ENCODE results near the gene RAET1E. TPM values are rescaled to one million over a fixed set of nuclear protein-coding genes. Genes with fewer than 3 reads are reported as not detected.
A peak's percentile ranks its signal among the peaks of the same experiment; 100 is the strongest.

Gene RAET1E
- total RNA-seq, 1 donor: not detected

DNA sequence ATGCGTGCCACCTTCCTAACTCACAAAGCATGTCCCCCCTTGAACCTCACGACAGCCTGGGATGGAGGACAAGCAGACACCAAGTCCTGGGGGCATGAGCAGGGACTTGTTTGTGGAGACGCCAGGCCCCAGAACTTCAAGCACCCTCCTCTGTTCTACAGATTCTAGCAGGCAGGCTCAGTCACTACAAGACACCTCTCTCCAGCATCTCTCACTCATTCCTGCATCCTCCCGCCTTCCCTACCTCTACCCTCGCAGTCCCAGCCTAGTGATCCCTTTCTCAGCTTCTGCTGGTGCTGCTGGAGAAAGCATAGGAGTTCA, 37.4 kb downstream of the RAET1E start:
- no peak for TF ChIP-seq CTCF (IDR thresholded peaks at IDR 0.05; ENCODE audit: insufficient read depth, low read depth, low read length)
- DNase-seq (ENCODE audit: low read depth): no peak
- no peak overlapping the region for H3K4me3 ChIP-seq (ENCODE audit: low read depth, low read length)

DNA sequence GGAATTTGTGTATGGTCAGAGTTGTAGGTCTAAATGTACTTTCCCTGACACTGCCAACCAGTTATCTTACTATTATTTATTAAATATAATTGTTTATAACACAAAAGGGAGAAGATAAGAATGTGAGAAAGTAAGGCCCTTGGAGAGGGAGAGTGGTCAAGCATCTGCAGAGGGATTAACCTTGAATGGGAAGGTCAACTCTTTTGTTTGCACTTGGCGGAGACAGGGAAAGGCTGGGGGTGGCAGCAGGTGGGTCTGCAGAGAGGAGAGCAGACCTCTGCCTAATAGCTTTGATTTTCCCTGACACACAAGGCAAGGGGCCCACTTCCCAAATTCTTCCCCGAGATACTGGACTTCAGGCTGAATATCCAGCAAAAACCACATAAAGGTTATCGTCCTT, 38.0 kb downstream of the RAET1E start:
- H3K4me3 ChIP-seq (ENCODE audit: low read depth, low read length): no peak overlapping the region
- DNase-seq (ENCODE audit: low read depth): no peak
- TF ChIP-seq CTCF (IDR thresholded peaks at IDR 0.05; ENCODE audit: insufficient read depth, low read depth, low read length): no peak

- peak; percentile 93 for DNase-seq (ENCODE audit: low read depth)
- no peak overlapping the region for H3K4me3 ChIP-seq (ENCODE audit: low read depth, low read length)
- TF ChIP-seq CTCF (IDR thresholded peaks at IDR 0.05; ENCODE audit: insufficient read depth, low read depth, low read length): no peak
Observed at GRCh38 chr6:149859368-149859767, 38.5 kb downstream of the RAET1E start.

DNA sequence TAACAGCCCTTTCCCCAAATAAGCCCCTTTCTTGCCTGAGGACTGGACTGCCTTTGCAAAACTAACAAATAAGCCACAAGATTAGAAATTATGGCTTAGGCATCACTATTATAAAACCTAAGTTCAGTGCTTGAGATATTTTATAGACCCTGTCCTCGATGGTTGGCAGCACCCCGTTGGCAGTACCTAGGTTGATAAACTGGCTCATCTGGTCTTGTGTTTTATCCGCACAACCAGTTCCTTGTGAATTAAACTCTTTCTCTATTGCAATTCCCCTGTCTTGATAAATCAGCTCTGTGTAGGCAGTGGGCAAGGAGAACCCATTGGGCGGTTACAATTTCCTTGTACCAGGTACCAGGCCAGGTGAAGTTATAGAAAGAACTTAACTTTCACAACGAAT, 40.4 kb downstream of the RAET1E start:
- no peak for TF ChIP-seq CTCF (IDR thresholded peaks at IDR 0.05; ENCODE audit: insufficient read depth, low read depth, low read length)
- no peak overlapping the region for H3K4me3 ChIP-seq (ENCODE audit: low read depth, low read length)
- no peak for DNase-seq (ENCODE audit: low read depth)

DNA sequence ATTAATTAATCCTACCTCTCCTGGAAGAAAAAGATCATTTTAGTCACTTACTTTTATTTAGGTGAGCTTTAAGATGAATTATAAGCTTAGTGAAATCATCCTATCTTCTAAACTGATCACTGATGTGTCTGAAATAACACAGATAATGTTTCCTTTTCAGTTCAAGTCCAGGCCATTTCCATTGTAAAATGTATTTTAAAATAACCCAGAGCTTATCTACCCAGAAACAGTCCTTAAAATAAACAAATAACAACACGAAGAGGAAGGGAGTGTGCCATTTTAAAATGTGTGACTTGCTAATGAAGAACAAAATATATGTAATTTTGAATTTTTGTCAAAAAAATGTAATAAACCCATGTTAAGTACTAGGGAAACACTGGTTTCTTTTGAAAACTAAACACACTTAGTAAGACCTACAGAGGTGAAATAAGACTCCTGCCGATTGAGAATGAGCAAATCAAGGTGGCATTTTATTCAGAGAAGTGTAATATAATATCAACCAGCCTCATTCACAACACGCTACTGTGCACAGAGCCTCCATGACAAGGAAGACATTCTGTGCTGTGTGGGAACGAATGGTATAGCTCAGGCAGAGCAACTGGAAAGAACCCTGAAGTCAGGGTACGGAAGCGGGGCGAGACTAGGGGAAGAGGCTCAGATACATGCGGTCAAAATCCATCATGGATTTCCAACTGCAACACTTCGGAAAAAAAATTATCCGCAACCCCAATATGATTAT, 41.5 kb downstream of the RAET1E start:
- TF ChIP-seq CTCF (IDR thresholded peaks at IDR 0.05; ENCODE audit: insufficient read depth, low read depth, low read length): no peak
- H3K4me3 ChIP-seq (ENCODE audit: low read depth, low read length): peak overlapping the region; percentile 43
- DNase-seq (ENCODE audit: low read depth): no peak

DNA sequence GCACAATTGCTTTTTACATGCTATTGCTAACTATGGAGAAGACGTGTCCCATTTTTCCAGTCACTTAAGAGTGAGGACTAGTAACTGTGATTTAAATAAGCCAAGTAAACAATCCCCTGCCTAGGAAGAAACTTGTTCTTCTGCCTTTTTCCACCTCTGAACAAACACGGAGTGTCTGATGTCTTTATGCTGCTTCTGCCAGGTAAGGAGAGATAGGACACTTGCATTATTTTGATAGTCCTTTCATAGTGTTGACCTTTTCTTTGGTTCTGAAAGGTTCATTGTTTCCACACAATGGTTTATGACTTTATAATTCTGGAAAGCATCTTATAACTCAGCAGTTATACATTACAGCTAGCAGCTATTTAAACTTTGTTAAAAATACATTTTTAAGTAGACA, 42.2 kb downstream of the RAET1E start:
- TF ChIP-seq CTCF (IDR thresholded peaks at IDR 0.05; ENCODE audit: insufficient read depth, low read depth, low read length): no peak

More for the DNA sequence above, 42.2 kb downstream of the RAET1E start:
- H3K4me3 ChIP-seq (ENCODE audit: low read depth, low read length): peak overlapping the region; percentile 43
- no peak for DNase-seq (ENCODE audit: low read depth)
